Subcutaneous adipose tissue (tissue), 4 donors: ENCODE measurements around the gene RIGI. TPM values are rescaled to one million over a fixed set of nuclear protein-coding genes. Genes with fewer than 3 reads are reported as not detected.

Experiments
- total RNA-seq, 4 donors: library from RNA; depleted of rRNA; stranded (reverse); fragments of >200 nt; gene quantifications; one replicate each; pipeline ENCODE4 v1.1.0, GENCODE V29; 2016
- TF ChIP-seq, protein P1 (sequence below): fragments of 450-650 bp; IDR thresholded peaks from one replicate; pipeline ENCODE4 v1.5.1; 2016; ENCODE audit warnings: low read depth, mild to moderate bottlenecking, control low read depth, antibody characterized with exemption, moderate library complexity

Gene RIGI
- total RNA-seq, 4 donors from 2014 or later, result 8.6 to 19.4 (median 8.9) TPM

- TF ChIP-seq, protein P1, sequence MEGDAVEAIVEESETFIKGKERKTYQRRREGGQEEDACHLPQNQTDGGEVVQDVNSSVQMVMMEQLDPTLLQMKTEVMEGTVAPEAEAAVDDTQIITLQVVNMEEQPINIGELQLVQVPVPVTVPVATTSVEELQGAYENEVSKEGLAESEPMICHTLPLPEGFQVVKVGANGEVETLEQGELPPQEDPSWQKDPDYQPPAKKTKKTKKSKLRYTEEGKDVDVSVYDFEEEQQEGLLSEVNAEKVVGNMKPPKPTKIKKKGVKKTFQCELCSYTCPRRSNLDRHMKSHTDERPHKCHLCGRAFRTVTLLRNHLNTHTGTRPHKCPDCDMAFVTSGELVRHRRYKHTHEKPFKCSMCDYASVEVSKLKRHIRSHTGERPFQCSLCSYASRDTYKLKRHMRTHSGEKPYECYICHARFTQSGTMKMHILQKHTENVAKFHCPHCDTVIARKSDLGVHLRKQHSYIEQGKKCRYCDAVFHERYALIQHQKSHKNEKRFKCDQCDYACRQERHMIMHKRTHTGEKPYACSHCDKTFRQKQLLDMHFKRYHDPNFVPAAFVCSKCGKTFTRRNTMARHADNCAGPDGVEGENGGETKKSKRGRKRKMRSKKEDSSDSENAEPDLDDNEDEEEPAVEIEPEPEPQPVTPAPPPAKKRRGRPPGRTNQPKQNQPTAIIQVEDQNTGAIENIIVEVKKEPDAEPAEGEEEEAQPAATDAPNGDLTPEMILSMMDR, result no peak
Measured at GRCh38 chr9:32525709-32526030, 326 bp downstream of the RIGI start.

DNA sequence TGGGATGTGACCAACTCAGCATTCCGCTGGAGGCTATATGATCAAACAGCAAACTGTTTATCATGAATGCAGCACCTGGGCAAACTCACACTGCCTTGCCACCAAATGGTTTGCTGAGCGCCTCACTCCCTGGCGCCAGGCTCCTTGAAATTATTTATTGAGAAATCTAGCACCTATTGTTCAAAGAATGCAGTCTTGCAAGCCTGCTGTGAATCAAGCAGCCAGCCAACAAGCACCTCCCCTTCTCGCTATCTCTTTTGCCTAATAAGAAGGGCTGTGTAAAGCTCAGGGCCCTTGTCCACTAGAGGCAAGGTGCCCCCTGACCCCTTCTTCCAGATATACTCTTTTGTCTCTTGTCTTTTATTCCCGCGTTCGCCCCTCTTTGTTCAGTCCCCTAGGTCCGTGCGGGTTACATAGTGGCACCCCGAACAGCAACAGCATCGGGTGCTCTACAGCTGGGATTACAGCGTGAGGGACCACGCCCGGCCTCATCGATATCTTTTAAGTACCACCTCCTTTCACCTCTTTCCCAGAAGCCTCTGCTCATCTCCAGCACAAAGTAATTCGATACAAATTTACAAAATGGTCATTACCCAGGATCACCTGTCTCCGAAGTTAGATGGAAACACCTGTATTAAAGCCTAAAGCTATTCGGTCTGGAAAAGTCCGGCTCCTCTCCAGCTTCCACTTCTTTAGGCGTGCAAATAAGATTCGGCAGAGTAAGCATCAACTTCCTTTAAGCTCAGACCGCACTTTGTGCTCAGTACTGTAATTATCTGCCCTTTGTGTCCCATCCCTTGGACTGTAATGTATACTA, 896 bp downstream of the RIGI start:
- TF ChIP-seq, protein P1, result no peak

GRCh38 chr9:32523910-32524309, 2.1 kb downstream of the RIGI start:
- TF ChIP-seq, protein P1, result no peak

DNA sequence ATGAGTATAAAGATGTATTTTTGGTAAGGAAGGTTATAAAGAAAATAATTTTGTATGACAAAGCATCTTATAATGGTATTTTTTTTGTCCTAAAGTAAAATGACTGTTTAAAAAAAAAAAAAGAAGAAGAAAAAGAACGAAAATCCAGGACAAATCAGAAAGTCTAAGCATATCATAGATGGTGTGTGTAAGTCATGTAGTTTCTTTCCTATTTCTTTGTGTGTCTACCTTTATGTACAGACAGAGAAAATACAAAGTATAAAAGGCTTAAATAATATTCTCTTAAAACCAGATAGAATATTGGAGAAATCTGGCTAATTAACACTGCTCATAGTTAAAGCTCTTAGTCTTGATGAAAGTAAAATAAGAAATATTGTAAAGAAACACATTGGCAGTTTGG, 7.7 kb downstream of the RIGI start:
- TF ChIP-seq, protein P1, result no peak

DNA sequence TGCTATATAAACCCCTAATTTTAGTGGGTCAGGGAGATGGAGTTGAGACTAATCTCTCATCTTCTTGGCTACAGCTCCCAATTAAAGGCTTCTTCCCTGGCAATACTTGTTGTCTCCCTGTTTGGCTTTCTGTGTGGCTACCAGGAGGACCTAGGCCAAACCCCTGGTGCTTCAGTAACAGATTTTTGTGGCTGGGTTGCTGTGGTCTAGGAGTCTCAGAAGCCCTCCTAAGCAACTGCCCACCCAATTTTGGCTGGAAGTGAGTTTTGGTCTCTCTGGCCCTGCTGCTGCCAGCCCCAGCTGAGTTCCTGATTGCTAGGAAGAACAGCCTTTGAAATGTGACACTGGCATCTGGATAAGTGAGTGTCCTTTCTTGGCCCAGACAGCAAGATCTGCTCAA, 9.8 kb downstream of the RIGI start:
- TF ChIP-seq, protein P1, result no peak

DNA sequence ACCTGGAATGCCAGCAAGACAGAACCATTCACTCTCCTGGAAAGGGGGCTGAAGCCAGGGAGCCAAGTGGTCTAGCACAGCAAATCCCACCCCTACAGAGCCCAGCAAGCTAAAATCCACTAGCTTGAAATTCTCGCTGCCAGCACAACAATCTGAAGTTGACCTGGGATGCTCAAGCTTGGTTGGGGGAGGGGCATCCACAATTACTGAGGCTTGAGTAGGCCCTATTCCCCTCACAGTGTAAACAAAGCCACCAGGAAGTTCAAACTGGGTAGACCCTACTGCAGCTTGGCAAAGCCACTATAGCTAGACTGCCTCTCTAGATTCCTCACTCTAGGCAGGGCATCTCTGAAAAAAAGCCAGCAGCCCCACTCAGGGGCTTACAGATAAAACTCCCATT, 17.3 kb downstream of the RIGI start:
- TF ChIP-seq, protein P1, result no peak

DNA sequence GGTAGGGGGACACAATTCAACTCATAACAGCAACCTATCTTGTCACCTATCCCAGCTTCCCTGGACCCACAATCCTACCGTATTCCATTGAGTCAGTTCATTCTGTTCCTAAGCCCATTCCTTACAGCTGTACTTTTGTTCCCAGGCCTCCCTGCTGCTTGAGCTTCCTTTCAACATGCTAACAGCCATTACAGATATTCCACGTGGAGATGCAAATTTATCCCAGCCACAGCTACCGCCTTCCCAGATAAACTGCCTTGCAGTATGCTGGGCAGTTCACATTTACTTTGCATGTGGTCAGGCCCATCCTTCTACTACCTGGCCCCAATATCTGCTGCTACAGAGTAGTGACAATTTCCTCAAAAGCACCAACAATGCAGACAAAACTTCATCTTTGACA, 23.0 kb downstream of the RIGI start:
- TF ChIP-seq, protein P1, result no peak
